HCT116 (cell line): Measurements from ENCODE around the gene ELF2. TPM values are rescaled to one million over a fixed set of nuclear protein-coding genes. Genes with fewer than 3 reads are reported as not detected.

Experiments
- ATAC-seq: fragments of 200-7000 bp; cut with Tn5 transposase; 2 replicates; pipeline ENCODE4 v1.9.1; 2020; ENCODE audit warnings: mild to moderate bottlenecking, moderate library complexity
- BruUV-seq: library from RNA; stranded (reverse); fragments of 400-500 nt; replicated peaks from 2 replicates; lab custom pipeline; 2021; lab: Mats Ljungman, UMichigan
- CTCF ChIA-PET: fragments of 300-600 bp; sonication (Branson Sonifier 250); formaldehyde crosslinking; loops from one replicate; lab custom pipeline; 2021; ENCODE audit warnings: antibody characterized with exemption; lab: Charles Lee
- POLR2A ChIA-PET: fragments of 300-600, 350-600 bp; sonication (Branson Sonifier 250); formaldehyde crosslinking; loops from one replicate; lab custom pipeline; 2021; ENCODE audit warnings: antibody characterized with exemption; lab: Charles Lee
- RAD21 ChIA-PET, 2 experiments: fragments of 300-600 bp; sonication (Branson Sonifier 250); formaldehyde crosslinking; loops; one replicate each; lab custom pipeline; 2023; ENCODE audit warnings: low total read pairs in 2 of 2; ENCODE audit not compliant: uncharacterized antibody in 2 of 2, unreplicated experiment in 2 of 2, low non-redundant PET in 1 of 2; lab: Charles Lee
- DNase-seq: peaks from one replicate; pipeline ENCODE4 v3.0.0-alpha.2; 2010; ENCODE audit warnings: low read depth, low spot score
- H2AFZ ChIP-seq: fragments of 200-600 bp; shearing (Covaris generic), sonication (generic); 2 replicates; pipeline ENCODE4 v1.6.1; 2017; ENCODE audit warnings: low read depth, mixed run types, mixed read lengths, antibody characterized with exemption, low read length; ENCODE audit not compliant: poor library complexity, severe bottlenecking
- H3K27ac ChIP-seq: 2 replicates; pipeline ENCODE4 v1.5.1; 2012; ENCODE audit warnings: low read depth, low read length
- H3K27me3 ChIP-seq: fragments of 200-600 bp; sonication (generic); 2 replicates; pipeline ENCODE4 v1.6.1; 2016; ENCODE audit warnings: mixed run types, low read length, mixed read lengths; ENCODE audit not compliant: insufficient read depth
- H3K36me3 ChIP-seq, 2 experiments: fragments of 200-500 bp in 1 of 2; fragments of 200-600 bp in 1 of 2; sonication (Bioruptor generic) in 1 of 2; sonication (generic) in 1 of 2; 2 replicates each; pipeline versions ENCODE4 v1.5.1 to v1.6.1; 2014 to 2016; ENCODE audit warnings: low read length in 2 of 2, inconsistent platforms in 1 of 2, mixed read lengths in 1 of 2, mixed run types in 1 of 2; ENCODE audit not compliant: insufficient read depth in 2 of 2, control insufficient read depth in 1 of 2
- H3K4me1 ChIP-seq, 2 experiments: fragments of 200-600 bp in 1 of 2; sonication (generic) in 1 of 2; 2 replicates each; pipeline versions ENCODE4 v1.5.1 to v1.6.1; 2012 to 2017; ENCODE audit warnings: low read length in 2 of 2, inconsistent platforms in 1 of 2, mild to moderate bottlenecking in 1 of 2, mixed read lengths in 1 of 2, mixed run types in 1 of 2, moderate library complexity in 1 of 2; ENCODE audit not compliant: insufficient read depth in 2 of 2, control insufficient read depth in 1 of 2
- H3K4me2 ChIP-seq: fragments of 200-600 bp; sonication (generic); 2 replicates; pipeline ENCODE4 v1.6.1; 2017; ENCODE audit warnings: mixed run types, low read length, mixed read lengths
- H3K4me3 ChIP-seq, 2 experiments: fragments of 200-600 bp in 1 of 2; sonication (generic) in 1 of 2; replicated peaks in 1 of 2; 2 replicates each; pipeline ENCODE4 v1.5.1; 2011 to 2016; ENCODE audit warnings: low read length in 2 of 2, control low read depth in 1 of 2, low read depth in 1 of 2, mild to moderate bottlenecking in 1 of 2, mixed read lengths in 1 of 2, mixed run types in 1 of 2
- H3K79me2 ChIP-seq: fragments of 200-600 bp; sonication (generic); 2 replicates; pipeline ENCODE4 v1.6.1; 2017; ENCODE audit warnings: mild to moderate bottlenecking, mixed run types, low read length, moderate library complexity, mixed read lengths; ENCODE audit not compliant: insufficient read depth
- H3K9ac ChIP-seq: fragments of 200-600 bp; sonication (generic); 2 replicates; pipeline ENCODE4 v1.6.1; 2016; ENCODE audit warnings: low read length, mixed read lengths
- H3K9me2 ChIP-seq: fragments of 200-600 bp; sonication (generic), shearing (Covaris generic); 2 replicates; pipeline ENCODE4 v1.6.1; 2017; ENCODE audit warnings: mixed run types, mild to moderate bottlenecking, moderate library complexity; ENCODE audit not compliant: insufficient read depth
- H3K9me3 ChIP-seq, 2 experiments: fragments of 200-500 bp in 1 of 2; fragments of 200-600 bp in 1 of 2; sonication (Bioruptor generic) in 1 of 2; sonication (generic) in 1 of 2; 2 replicates each; pipeline ENCODE4 v1.6.1; 2014 to 2017; ENCODE audit warnings: low read length in 2 of 2, mixed read lengths in 2 of 2, inconsistent platforms in 1 of 2, low read depth in 1 of 2, mild to moderate bottlenecking in 1 of 2, mixed run types in 1 of 2, moderate library complexity in 1 of 2; ENCODE audit not compliant: control insufficient read depth in 1 of 2, insufficient read depth in 1 of 2
- H4K20me1 ChIP-seq: fragments of 200-600 bp; sonication (generic), shearing (Covaris generic); 2 replicates; pipeline ENCODE4 v1.6.1; 2017; ENCODE audit warnings: mixed run types, mild to moderate bottlenecking, moderate library complexity; ENCODE audit not compliant: insufficient read depth
- CBX3 ChIP-seq: IDR thresholded peaks from 2 replicates; pipeline ENCODE4 v1.6.1; 2012; ENCODE audit warnings: low read depth
- CEBPB ChIP-seq: IDR thresholded peaks from 2 replicates; pipeline ENCODE4 v1.6.1; 2012; ENCODE audit warnings: low read depth
- EGR1 ChIP-seq: IDR thresholded peaks from 2 replicates; pipeline ENCODE4 v1.6.1; 2012; ENCODE audit warnings: low read depth
- EZH2phosphoT487 ChIP-seq: fragments of 200-600 bp; IDR thresholded peaks from 2 replicates; pipeline ENCODE4 v1.6.1; 2018; ENCODE audit warnings: antibody characterized with exemption, borderline replicate concordance
- FOSL1 ChIP-seq: IDR thresholded peaks from 2 replicates; pipeline ENCODE4 v1.6.1; 2012; ENCODE audit warnings: low read depth
- POLR2A ChIP-seq: IDR thresholded peaks from 2 replicates; pipeline ENCODE4 v1.7.0; 2011; ENCODE audit warnings: borderline replicate concordance; ENCODE audit not compliant: insufficient read depth, insufficient read length; ENCODE audit errors: extremely low read depth
- SP1 ChIP-seq: IDR thresholded peaks from 2 replicates; pipeline ENCODE4 v1.6.1; 2012; ENCODE audit warnings: low read depth
- SRF ChIP-seq: IDR thresholded peaks from 2 replicates; pipeline ENCODE4 v1.6.1; 2012; ENCODE audit warnings: low read depth
- ZNF274 ChIP-seq: fragments of 200-500 bp; sonication (Bioruptor generic); IDR thresholded peaks from 2 replicates; pipeline ENCODE4 v1.6.1; 2014; ENCODE audit warnings: mild to moderate bottlenecking, low read depth, low read length, inconsistent platforms
- intact Hi-C: fragments of 100-400 bp; cut with micrococcal nuclease; formaldehyde crosslinking; loops from 2 replicates; pipeline ENCODE4 v1.10.0; 2022
- total RNA-seq: library from RNA; stranded (reverse); gene quantifications from one replicate; pipeline ENCODE4 v1.2.1, GENCODE V29; 2021; ENCODE audit not compliant: unreplicated experiment
- TF ChIP-seq, protein P1 (sequence below), 3 experiments: fragments of 200-600 bp in 1 of 3; sonication (generic) in 1 of 3; IDR thresholded peaks in 2 of 3; conservative IDR thresholded peaks in 1 of 3; 2 replicates each; pipeline ENCODE4 v1.5.1; 2012 to 2017; ENCODE audit warnings: low read depth in 2 of 3, low read length in 2 of 3, antibody characterized with exemption in 1 of 3, borderline replicate concordance in 1 of 3, control low read depth in 1 of 3, mild to moderate bottlenecking in 1 of 3, mixed read lengths in 1 of 3, mixed run types in 1 of 3, moderate library complexity in 1 of 3; ENCODE audit not compliant: insufficient read depth in 1 of 3
- TF ChIP-seq, protein P2 (sequence below): IDR thresholded peaks from 2 replicates; pipeline ENCODE4 v1.6.1; 2012
- TF ChIP-seq, protein P3 (sequence below): IDR thresholded peaks from 2 replicates; pipeline ENCODE4 v1.6.1; 2012; ENCODE audit warnings: low read depth

Gene ELF2
- total RNA-seq, 1 experiment from 2014 or later = 28.2 TPM

DNA sequence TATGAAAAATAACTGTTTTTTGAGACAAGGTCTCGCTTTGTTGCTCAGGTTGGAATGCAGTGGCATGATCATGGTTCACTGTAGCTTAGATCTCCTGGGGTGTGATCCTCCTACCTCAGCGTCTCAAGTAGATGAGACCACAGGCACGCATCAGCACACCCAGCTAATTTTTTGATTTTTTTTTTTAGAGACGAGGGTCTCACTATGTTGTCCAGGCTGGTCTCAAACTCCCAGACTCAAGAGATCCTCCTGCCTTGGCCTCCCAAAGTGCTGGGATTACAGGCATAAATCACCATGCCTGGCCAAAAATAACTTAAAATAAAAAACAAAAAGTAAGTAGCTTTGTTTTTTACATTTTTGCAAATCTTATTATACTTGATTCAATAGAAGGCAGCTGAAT is 98.1 kb downstream of the ELF2 start:
- H3K9me3 ChIP-seq = no peaks in the 10 kb centered on the region

More for the DNA sequence above, 98.1 kb downstream of the ELF2 start:
- POLR2A ChIA-PET = no interaction called here
- H3K4me2 ChIP-seq = no peak overlapping the region
- no peaks in the 10 kb centered on the region for H3K9me2 ChIP-seq
- H3K27me3 ChIP-seq = no peaks in the 10 kb centered on the region
- no peak overlapping the region for H3K27ac ChIP-seq
- H3K79me2 ChIP-seq = peaks cover 94% of the 10 kb centered on the region
- intact Hi-C loops = no loop called here
- no TSS peak for BruUV-seq
- DNase-seq (no peak), ATAC-seq (no peak)
- peaks cover 4% of the 10 kb centered on the region; the same call in 1 of the 2 replicates for H4K20me1 ChIP-seq
- TF ChIP-seq SRF (no peak), SP1 (no peak), ZNF274 (no peak), POLR2A (no peak), EGR1 (no peak), EZH2phosphoT487 (no peak), CEBPB (no peak), FOSL1 (no peak), CBX3 (no peak)
- TF ChIP-seq, protein P1, sequence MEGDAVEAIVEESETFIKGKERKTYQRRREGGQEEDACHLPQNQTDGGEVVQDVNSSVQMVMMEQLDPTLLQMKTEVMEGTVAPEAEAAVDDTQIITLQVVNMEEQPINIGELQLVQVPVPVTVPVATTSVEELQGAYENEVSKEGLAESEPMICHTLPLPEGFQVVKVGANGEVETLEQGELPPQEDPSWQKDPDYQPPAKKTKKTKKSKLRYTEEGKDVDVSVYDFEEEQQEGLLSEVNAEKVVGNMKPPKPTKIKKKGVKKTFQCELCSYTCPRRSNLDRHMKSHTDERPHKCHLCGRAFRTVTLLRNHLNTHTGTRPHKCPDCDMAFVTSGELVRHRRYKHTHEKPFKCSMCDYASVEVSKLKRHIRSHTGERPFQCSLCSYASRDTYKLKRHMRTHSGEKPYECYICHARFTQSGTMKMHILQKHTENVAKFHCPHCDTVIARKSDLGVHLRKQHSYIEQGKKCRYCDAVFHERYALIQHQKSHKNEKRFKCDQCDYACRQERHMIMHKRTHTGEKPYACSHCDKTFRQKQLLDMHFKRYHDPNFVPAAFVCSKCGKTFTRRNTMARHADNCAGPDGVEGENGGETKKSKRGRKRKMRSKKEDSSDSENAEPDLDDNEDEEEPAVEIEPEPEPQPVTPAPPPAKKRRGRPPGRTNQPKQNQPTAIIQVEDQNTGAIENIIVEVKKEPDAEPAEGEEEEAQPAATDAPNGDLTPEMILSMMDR (IDR thresholded peaks at IDR 0.05 in 2 of 3, conservative IDR thresholded peaks at IDR 0.05 in 1 of 3; ENCODE audit: borderline replicate concordance in 1 of 3, insufficient read depth in 1 of 3, low read depth in 2 of 3, low read length in 2 of 3) = no peak
- TF ChIP-seq, protein P2, sequence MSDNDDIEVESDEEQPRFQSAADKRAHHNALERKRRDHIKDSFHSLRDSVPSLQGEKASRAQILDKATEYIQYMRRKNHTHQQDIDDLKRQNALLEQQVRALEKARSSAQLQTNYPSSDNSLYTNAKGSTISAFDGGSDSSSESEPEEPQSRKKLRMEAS = no peak
- TF ChIP-seq, protein P3, sequence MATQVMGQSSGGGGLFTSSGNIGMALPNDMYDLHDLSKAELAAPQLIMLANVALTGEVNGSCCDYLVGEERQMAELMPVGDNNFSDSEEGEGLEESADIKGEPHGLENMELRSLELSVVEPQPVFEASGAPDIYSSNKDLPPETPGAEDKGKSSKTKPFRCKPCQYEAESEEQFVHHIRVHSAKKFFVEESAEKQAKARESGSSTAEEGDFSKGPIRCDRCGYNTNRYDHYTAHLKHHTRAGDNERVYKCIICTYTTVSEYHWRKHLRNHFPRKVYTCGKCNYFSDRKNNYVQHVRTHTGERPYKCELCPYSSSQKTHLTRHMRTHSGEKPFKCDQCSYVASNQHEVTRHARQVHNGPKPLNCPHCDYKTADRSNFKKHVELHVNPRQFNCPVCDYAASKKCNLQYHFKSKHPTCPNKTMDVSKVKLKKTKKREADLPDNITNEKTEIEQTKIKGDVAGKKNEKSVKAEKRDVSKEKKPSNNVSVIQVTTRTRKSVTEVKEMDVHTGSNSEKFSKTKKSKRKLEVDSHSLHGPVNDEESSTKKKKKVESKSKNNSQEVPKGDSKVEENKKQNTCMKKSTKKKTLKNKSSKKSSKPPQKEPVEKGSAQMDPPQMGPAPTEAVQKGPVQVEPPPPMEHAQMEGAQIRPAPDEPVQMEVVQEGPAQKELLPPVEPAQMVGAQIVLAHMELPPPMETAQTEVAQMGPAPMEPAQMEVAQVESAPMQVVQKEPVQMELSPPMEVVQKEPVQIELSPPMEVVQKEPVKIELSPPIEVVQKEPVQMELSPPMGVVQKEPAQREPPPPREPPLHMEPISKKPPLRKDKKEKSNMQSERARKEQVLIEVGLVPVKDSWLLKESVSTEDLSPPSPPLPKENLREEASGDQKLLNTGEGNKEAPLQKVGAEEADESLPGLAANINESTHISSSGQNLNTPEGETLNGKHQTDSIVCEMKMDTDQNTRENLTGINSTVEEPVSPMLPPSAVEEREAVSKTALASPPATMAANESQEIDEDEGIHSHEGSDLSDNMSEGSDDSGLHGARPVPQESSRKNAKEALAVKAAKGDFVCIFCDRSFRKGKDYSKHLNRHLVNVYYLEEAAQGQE = no peak
- H2AFZ ChIP-seq = no peak overlapping the region
- RAD21 ChIA-PET = no interaction called here
- peaks cover 0 to 8% of the 10 kb centered on the region in 2 experiments; a peak in 2 of 4 replicates for H3K4me1 ChIP-seq
- no peak overlapping the region for H3K9ac ChIP-seq
- H3K4me3 ChIP-seq = no peak overlapping the region
- CTCF ChIA-PET = interaction anchor here (1.3 kb wide), 1 partner anchor 21 kb away, joined by 5 read pairs; no protein-coding TSS in a partner anchor
- H3K36me3 ChIP-seq = no peaks in the 10 kb centered on the region
